Endothelial cell of umbilical vein (primary cell): ENCODE results near the gene TMEM121. TPM values are rescaled to one million over a fixed set of nuclear protein-coding genes. Genes with fewer than 3 reads are reported as not detected.

Experiments used
- BruUV-seq: library from RNA; stranded (reverse); fragments of 400-500 nt; replicated peaks from 2 replicates; lab custom pipeline; 2021; lab: Mats Ljungman, UMichigan
- CTCF ChIA-PET: fragments of 300-600, 350-600 bp; sonication (Branson Sonifier 250); formaldehyde crosslinking; loops from one replicate; lab custom pipeline; 2021; ENCODE audit warnings: antibody characterized with exemption, inconsistent platforms; lab: Charles Lee
- POLR2A ChIA-PET: fragments of 300-600, 350-600 bp; sonication (Branson Sonifier 250); formaldehyde crosslinking; loops from one replicate; lab custom pipeline; 2021; ENCODE audit warnings: antibody characterized with exemption, inconsistent platforms; lab: Charles Lee
- DNase-seq: peaks from one replicate; pipeline ENCODE4 v3.0.0-alpha.2; 2011; ENCODE audit warnings: low read depth, low spot score
- FAIRE-seq: peaks from 2 replicates; lab custom pipeline; 2011; peaks lifted over from hg19 to GRCh38; lab: Jason Lieb, UNC
- H2AFZ ChIP-seq: 2 replicates; pipeline ENCODE4 v1.6.0; 2012; ENCODE audit warnings: low read depth, low read length, control low read depth, inconsistent platforms
- H3K27ac ChIP-seq: 2 replicates; pipeline ENCODE4 v1.5.1; 2011; ENCODE audit warnings: low read depth, mild to moderate bottlenecking, control low read depth, low read length, moderate library complexity; ENCODE audit not compliant: insufficient read depth
- H3K27me3 ChIP-seq, 2 experiments: 2 replicates each; pipeline versions ENCODE4 v1.6.0 to v1.6.1; 2011; ENCODE audit warnings: low read length in 2 of 2, mixed read lengths in 1 of 2; ENCODE audit not compliant: control insufficient read depth in 2 of 2, insufficient read depth in 2 of 2
- H3K36me3 ChIP-seq, 2 experiments: 2 replicates in 1 of 2; 3 replicates in 1 of 2; pipeline ENCODE4 v1.5.1; 2011; ENCODE audit warnings: low read length in 2 of 2, mild to moderate bottlenecking in 1 of 2, moderate library complexity in 1 of 2; ENCODE audit not compliant: control insufficient read depth in 2 of 2, insufficient read depth in 2 of 2; ENCODE audit errors: extremely low read depth in 1 of 2
- H3K4me1 ChIP-seq: 3 replicates; pipeline ENCODE4 v1.5.1; 2011; ENCODE audit warnings: mild to moderate bottlenecking, low read length; ENCODE audit not compliant: control insufficient read depth, insufficient read depth; ENCODE audit errors: extremely low read depth
- H3K4me2 ChIP-seq: 2 replicates; pipeline ENCODE4 v1.6.1; 2011; ENCODE audit warnings: low read length, control low read depth, mixed read lengths; ENCODE audit not compliant: insufficient read depth
- H3K4me3 ChIP-seq, 3 experiments: fragments of 200-600 bp in 1 of 3; sonication (generic), shearing (Covaris generic) in 1 of 3; replicated peaks in 1 of 3; 2 replicates each; pipeline ENCODE4 v1.5.1; 2011 to 2016; ENCODE audit warnings: control low read depth in 3 of 3, low read length in 3 of 3, mild to moderate bottlenecking in 2 of 3, inconsistent platforms in 1 of 3, low read depth in 1 of 3, moderate library complexity in 1 of 3; ENCODE audit not compliant: insufficient read depth in 1 of 3
- H3K79me2 ChIP-seq: 2 replicates; pipeline ENCODE4 v1.6.0; 2012; ENCODE audit warnings: low read length, inconsistent platforms; ENCODE audit not compliant: control insufficient read depth, insufficient read depth
- H3K9ac ChIP-seq: replicated peaks from 2 replicates; pipeline ENCODE3; 2011; ENCODE audit warnings: low read length, control low read depth; ENCODE audit not compliant: insufficient read depth; ENCODE audit errors: extremely low read depth
- H3K9me1 ChIP-seq: replicated peaks from 3 replicates; pipeline ENCODE4 v1.6.0; 2011; ENCODE audit warnings: mild to moderate bottlenecking, low read length; ENCODE audit not compliant: control insufficient read depth, insufficient read depth; ENCODE audit errors: extremely low read depth
- H3K9me3 ChIP-seq: replicated peaks from 2 replicates; pipeline ENCODE4 v1.5.1; 2012; ENCODE audit warnings: low read length, inconsistent platforms; ENCODE audit not compliant: control insufficient read depth, insufficient read depth
- H4K20me1 ChIP-seq: replicated peaks from 2 replicates; pipeline ENCODE3; 2011; ENCODE audit warnings: mild to moderate bottlenecking, low read length; ENCODE audit not compliant: control insufficient read depth, insufficient read depth; ENCODE audit errors: extremely low read depth
- EZH2 ChIP-seq: IDR thresholded peaks from 2 replicates; pipeline ENCODE4 v1.6.1; 2012; ENCODE audit warnings: borderline replicate concordance, low read depth, mild to moderate bottlenecking, moderate library complexity, low read length, inconsistent platforms; ENCODE audit not compliant: severe bottlenecking
- FOS ChIP-seq: IDR thresholded peaks from 2 replicates; pipeline ENCODE4 v1.6.1; 2011; ENCODE audit warnings: mild to moderate bottlenecking, low read length, moderate library complexity, borderline replicate concordance; ENCODE audit not compliant: insufficient read depth
- GATA2 ChIP-seq: IDR thresholded peaks from 2 replicates; pipeline ENCODE4 v1.7.0; 2011; ENCODE audit warnings: low read depth, mild to moderate bottlenecking, moderate library complexity, mixed read lengths, low read length; ENCODE audit not compliant: insufficient read length, insufficient read depth
- JUN ChIP-seq: IDR thresholded peaks from 2 replicates; pipeline ENCODE4 v1.6.1; 2011; ENCODE audit warnings: borderline replicate concordance, low read depth; ENCODE audit not compliant: insufficient read length, insufficient read depth
- MYC ChIP-seq: IDR thresholded peaks from one replicate; pipeline ENCODE4 v1.6.1; 2011; ENCODE audit warnings: mild to moderate bottlenecking, low read depth, low read length
- POLR2A ChIP-seq: IDR thresholded peaks from 2 replicates; pipeline ENCODE4 v1.6.1; 2012; ENCODE audit warnings: low read depth, mild to moderate bottlenecking, control low read depth, low read length
- POLR2AphosphoS5 ChIP-seq: IDR thresholded peaks from 2 replicates; pipeline ENCODE4 v1.6.1; 2012; ENCODE audit warnings: low read depth, mild to moderate bottlenecking, control low read depth, low read length, moderate library complexity; ENCODE audit not compliant: insufficient read depth
- dilution Hi-C: fragments of 300-500 bp; cut with MboI; formaldehyde crosslinking; loops from one replicate; pipeline ENCODE4 v1.15.0; 2019; ENCODE audit warnings: low sequenced_read_pairs; ENCODE audit not compliant: extremely low pct_ligation_motif_present
- intact Hi-C: fragments of 100-400 bp; cut with micrococcal nuclease; formaldehyde crosslinking; loops from one replicate; pipeline ENCODE4 v1.10.0; 2022
- polyA plus RNA-seq, 4 experiments: library from polyadenylated mRNA; depleted of rRNA in 3 of 4; stranded (reverse) in 3 of 4; unstranded in 1 of 4; fragments of >200 nt; gene quantifications; 2 replicates each; pipeline versions ENCODE4 v1.2.1 to v1.2.3, GENCODE V29; 2011 to 2012; ENCODE audit warnings: missing spikeins in 1 of 4
- total RNA-seq: library from RNA; stranded (reverse); gene quantifications from 2 replicates; pipeline ENCODE4 v1.2.3, GENCODE V29; 2021
- TF ChIP-seq, protein P1 (sequence below), 2 donors: IDR thresholded peaks; 1 replicate in 1 of 2; 2 replicates in 1 of 2; pipeline ENCODE4 v1.5.1; 2011; ENCODE audit warnings: low read length in 2 of 2, mild to moderate bottlenecking in 2 of 2, moderate library complexity in 2 of 2, control low read depth in 1 of 2, inconsistent platforms in 1 of 2, low read depth in 1 of 2; ENCODE audit not compliant: insufficient read depth in 1 of 2; ENCODE audit errors: extremely low read depth in 1 of 2
- TF ChIP-seq, protein P2 (sequence below): IDR thresholded peaks from 2 replicates; pipeline ENCODE4 v1.6.1; 2011; ENCODE audit not compliant: insufficient read depth, insufficient read length

Gene TMEM121
- total and polyA plus RNA-seq, 2 donors (not counting 3 experiments of a cell fraction or from before 2014, with no cell fraction given): 4.8 to 7.7 TPM

- H3K79me2 ChIP-seq: no peaks in the 10 kb centered on the region
- no peak overlapping the region for H2AFZ ChIP-seq
- no peaks in the 10 kb centered on the region for H3K36me3 ChIP-seq
- no peaks in the 10 kb centered on the region for H3K9me3 ChIP-seq
- no peak overlapping the region for H3K4me3 ChIP-seq
- BruUV-seq: no TSS peak
- no peaks in the 10 kb centered on the region for H3K27me3 ChIP-seq
- dilution Hi-C loops (no loop called here), intact Hi-C loops (no loop called here)
- TF ChIP-seq EZH2 (no peak), POLR2A (no peak)
- TF ChIP-seq, protein P1, sequence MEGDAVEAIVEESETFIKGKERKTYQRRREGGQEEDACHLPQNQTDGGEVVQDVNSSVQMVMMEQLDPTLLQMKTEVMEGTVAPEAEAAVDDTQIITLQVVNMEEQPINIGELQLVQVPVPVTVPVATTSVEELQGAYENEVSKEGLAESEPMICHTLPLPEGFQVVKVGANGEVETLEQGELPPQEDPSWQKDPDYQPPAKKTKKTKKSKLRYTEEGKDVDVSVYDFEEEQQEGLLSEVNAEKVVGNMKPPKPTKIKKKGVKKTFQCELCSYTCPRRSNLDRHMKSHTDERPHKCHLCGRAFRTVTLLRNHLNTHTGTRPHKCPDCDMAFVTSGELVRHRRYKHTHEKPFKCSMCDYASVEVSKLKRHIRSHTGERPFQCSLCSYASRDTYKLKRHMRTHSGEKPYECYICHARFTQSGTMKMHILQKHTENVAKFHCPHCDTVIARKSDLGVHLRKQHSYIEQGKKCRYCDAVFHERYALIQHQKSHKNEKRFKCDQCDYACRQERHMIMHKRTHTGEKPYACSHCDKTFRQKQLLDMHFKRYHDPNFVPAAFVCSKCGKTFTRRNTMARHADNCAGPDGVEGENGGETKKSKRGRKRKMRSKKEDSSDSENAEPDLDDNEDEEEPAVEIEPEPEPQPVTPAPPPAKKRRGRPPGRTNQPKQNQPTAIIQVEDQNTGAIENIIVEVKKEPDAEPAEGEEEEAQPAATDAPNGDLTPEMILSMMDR (IDR thresholded peaks at IDR 0.05; ENCODE audit: extremely low read depth in 1 of 2, insufficient read depth in 1 of 2, low read depth in 1 of 2, low read length in 2 of 2): no peak
- TF ChIP-seq, protein P2, sequence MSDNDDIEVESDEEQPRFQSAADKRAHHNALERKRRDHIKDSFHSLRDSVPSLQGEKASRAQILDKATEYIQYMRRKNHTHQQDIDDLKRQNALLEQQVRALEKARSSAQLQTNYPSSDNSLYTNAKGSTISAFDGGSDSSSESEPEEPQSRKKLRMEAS: no peak
- DNase-seq (no peak), FAIRE-seq (no peak)
- ChIA-PET CTCF (interaction anchor here (1.3 kb wide), 1 partner anchor 54 kb away, joined by 4 read pairs; no protein-coding TSS in a partner anchor), POLR2A (no interaction called here)
- no peaks in the 10 kb centered on the region for H3K4me1 ChIP-seq
- no peaks in the 10 kb centered on the region for H3K9me1 ChIP-seq
- no peaks in the 10 kb centered on the region for H4K20me1 ChIP-seq
- no peak overlapping the region for H3K27ac ChIP-seq
- no peak overlapping the region for H3K4me2 ChIP-seq
- no peak overlapping the region for H3K9ac ChIP-seq
Observed at GRCh38 chr14:105534586-105534985, 8.2 kb downstream of the TMEM121 start.

- POLR2A ChIA-PET: no interaction called here
- Histone ChIP-seq H3K27ac (no peak overlapping the region), H3K9ac (no peak overlapping the region), H2AFZ (no peak overlapping the region), H3K79me2 (no peaks in the 10 kb centered on the region), H3K9me1 (no peaks in the 10 kb centered on the region), H3K36me3 (no peaks in the 10 kb centered on the region), H3K4me3 (no peak overlapping the region), H3K4me1 (no peaks in the 10 kb centered on the region), H3K4me2 (no peak overlapping the region), H3K9me3 (no peaks in the 10 kb centered on the region), H4K20me1 (no peaks in the 10 kb centered on the region), H3K27me3 (no peaks in the 10 kb centered on the region)
- FAIRE-seq (no peak), DNase-seq (no peak)
- CTCF ChIA-PET: interaction anchor here (1.7 kb wide), 1 partner anchor 8 kb away, joined by 6 read pairs; no protein-coding TSS in a partner anchor
- dilution Hi-C loops (no loop called here), intact Hi-C loops (no loop called here)
- no TSS peak for BruUV-seq
- TF ChIP-seq FOS (no peak), EZH2 (no peak), POLR2A (no peak), GATA2 (no peak), JUN (no peak), POLR2AphosphoS5 (no peak), MYC (no peak)
- TF ChIP-seq, protein P2: no peak
- TF ChIP-seq, protein P1 (IDR thresholded peaks at IDR 0.05; ENCODE audit: extremely low read depth in 1 of 2, insufficient read depth in 1 of 2, low read depth in 1 of 2, low read length in 2 of 2): no peak
Observed at GRCh38 chr14:105536051-105536450, 9.7 kb downstream of the TMEM121 start.
